Epithelial cell of proximal tubule (primary cell): ENCODE results near the gene PGM5. TPM values are rescaled to one million over a fixed set of nuclear protein-coding genes. Genes with fewer than 3 reads are reported as not detected.

ENCODE experiments used
- DNase-seq: peaks from one replicate; pipeline ENCODE4 v3.0.0-alpha.2; 2011; ENCODE audit warnings: low read depth
- H3K4me3 ChIP-seq: 2 replicates; pipeline ENCODE4 v1.5.1; 2011; ENCODE audit warnings: low read depth, mild to moderate bottlenecking, low read length
- CTCF ChIP-seq: conservative IDR thresholded peaks from 2 replicates; pipeline ENCODE4 v1.5.1; 2012; ENCODE audit warnings: low read depth, mild to moderate bottlenecking, low read length
- total RNA-seq: library from RNA; depleted of rRNA; stranded (reverse); fragments of >200 nt; gene quantifications from 2 replicates; pipeline ENCODE4 v1.2.3, GENCODE V29; 2015

The PGM5 gene
- total RNA-seq, 1 donor from 2014 or later, result not detected

- no peak overlapping the region for H3K4me3 ChIP-seq
- peak; percentile 18 for DNase-seq
- no peak for TF ChIP-seq CTCF
Measured at GRCh38 chr9:68454579-68455334, 98.3 kb downstream of the PGM5 start.

GRCh38 chr9:68455451-68455850, 99.0 kb downstream of the PGM5 start:
- TF ChIP-seq CTCF, result no peak
- H3K4me3 ChIP-seq, result no peak overlapping the region
- DNase-seq, result no peak

GRCh38 chr9:68457803-68458202, 101.4 kb downstream of the PGM5 start:
- no peak for TF ChIP-seq CTCF
- no peak overlapping the region for H3K4me3 ChIP-seq
- no peak for DNase-seq

GRCh38 chr9:68458918-68459317, 102.5 kb downstream of the PGM5 start:
- no peak for TF ChIP-seq CTCF
- no peak for DNase-seq

GRCh38 chr9:68462105-68462775, 105.8 kb downstream of the PGM5 start:
- no peak overlapping the region for H3K4me3 ChIP-seq
- TF ChIP-seq CTCF, result no peak
- no peak for DNase-seq

More at GRCh38 chr9:68458918-68459317, 102.5 kb downstream of the PGM5 start:
- H3K4me3 ChIP-seq, result no peak overlapping the region

DNA sequence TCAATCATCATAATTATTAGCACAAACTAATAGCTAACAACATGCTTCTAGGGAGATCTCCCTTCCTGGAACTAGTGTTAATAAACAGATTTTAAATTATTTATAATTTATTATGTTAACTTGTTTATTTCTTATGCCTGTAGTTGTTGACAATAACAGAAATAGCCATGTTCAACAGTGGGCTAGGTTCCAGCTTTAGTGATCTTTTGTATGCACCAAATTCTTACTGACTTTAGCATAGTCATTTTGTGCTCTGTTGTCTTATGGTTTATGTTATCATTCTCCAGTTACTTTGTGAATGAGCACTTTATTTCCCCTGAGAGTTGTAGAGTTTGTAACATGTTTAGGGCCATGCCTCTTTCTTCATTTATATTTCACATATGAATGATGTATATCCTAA, 113.7 kb downstream of the PGM5 start:
- no peak for TF ChIP-seq CTCF
- H3K4me3 ChIP-seq, result no peak overlapping the region
- no peak for DNase-seq
